Daoy (cell line): ENCODE measurements around the gene YY1AP1. TPM values are rescaled to one million over a fixed set of nuclear protein-coding genes. Genes with fewer than 3 reads are reported as not detected.
"Not testable (repeated sequence)": the region's sequence is repeated elsewhere in the genome, so short reads cannot be mapped to it uniquely, and the experiment has no call there.

Experiments used
- DNase-seq: peaks from one replicate; pipeline ENCODE4 v3.0.0-alpha.2; 2015; ENCODE audit warnings: low read depth
- total RNA-seq: library from RNA; depleted of rRNA; stranded (reverse); fragments of >200 nt; shearing (Covaris generic); gene quantifications from 2 replicates; pipeline ENCODE4 v1.2.3, GENCODE V29; 2014; rRNA removed

The YY1AP1 gene, protein sequence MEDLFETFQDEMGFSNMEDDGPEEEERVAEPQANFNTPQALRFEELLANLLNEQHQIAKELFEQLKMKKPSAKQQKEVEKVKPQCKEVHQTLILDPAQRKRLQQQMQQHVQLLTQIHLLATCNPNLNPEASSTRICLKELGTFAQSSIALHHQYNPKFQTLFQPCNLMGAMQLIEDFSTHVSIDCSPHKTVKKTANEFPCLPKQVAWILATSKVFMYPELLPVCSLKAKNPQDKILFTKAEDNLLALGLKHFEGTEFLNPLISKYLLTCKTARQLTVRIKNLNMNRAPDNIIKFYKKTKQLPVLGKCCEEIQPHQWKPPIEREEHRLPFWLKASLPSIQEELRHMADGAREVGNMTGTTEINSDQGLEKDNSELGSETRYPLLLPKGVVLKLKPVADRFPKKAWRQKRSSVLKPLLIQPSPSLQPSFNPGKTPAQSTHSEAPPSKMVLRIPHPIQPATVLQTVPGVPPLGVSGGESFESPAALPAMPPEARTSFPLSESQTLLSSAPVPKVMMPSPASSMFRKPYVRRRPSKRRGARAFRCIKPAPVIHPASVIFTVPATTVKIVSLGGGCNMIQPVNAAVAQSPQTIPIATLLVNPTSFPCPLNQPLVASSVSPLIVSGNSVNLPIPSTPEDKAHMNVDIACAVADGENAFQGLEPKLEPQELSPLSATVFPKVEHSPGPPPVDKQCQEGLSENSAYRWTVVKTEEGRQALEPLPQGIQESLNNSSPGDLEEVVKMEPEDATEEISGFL
- total RNA-seq: 23.9 and 27.5 TPM in 2 replicates

DNA sequence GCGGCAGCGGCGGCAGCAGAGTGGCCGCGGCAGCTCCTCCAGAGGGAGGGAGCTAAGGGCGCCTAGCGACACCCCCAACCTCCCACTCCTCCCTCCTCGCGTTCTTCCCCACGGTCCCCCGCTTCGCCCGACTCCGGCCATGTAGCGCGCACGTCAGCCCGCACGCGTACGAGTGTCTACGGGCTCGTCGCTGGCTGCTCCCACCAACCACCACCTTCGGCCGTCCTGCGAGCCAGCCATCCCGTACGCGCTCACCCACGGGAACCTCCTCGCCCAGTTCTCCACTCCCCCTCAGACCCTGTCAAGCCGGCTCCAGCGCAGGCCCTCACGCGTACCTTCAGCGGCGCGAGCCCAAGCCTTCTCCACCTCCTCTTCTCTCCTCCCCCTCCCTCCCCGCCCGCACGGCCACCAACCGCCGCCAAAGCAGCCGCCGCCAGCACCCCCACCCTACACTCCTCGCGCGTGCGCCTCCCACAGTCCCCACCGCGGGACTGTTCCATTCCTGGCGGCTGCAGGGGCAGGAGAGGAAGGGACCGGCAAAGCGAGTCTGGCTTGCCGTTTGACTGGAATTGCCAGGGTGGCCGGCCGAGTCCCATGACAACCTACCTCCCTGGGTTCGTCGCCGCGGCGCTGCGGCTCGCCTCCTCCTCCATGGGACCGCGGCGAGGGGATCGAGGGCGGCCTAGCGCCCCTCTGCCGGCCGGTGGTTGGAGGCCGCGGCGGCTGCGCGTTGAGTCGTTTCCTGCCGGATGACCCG lies at the start of gene YY1AP1:
Gene YY1AP1, minus strand, starts transcription at position 451 of the 757 bp plus-strand sequence. CDS start 8,338 bp downstream, outside the sequence.
- DNase-seq: peak; percentile 95

DNA sequence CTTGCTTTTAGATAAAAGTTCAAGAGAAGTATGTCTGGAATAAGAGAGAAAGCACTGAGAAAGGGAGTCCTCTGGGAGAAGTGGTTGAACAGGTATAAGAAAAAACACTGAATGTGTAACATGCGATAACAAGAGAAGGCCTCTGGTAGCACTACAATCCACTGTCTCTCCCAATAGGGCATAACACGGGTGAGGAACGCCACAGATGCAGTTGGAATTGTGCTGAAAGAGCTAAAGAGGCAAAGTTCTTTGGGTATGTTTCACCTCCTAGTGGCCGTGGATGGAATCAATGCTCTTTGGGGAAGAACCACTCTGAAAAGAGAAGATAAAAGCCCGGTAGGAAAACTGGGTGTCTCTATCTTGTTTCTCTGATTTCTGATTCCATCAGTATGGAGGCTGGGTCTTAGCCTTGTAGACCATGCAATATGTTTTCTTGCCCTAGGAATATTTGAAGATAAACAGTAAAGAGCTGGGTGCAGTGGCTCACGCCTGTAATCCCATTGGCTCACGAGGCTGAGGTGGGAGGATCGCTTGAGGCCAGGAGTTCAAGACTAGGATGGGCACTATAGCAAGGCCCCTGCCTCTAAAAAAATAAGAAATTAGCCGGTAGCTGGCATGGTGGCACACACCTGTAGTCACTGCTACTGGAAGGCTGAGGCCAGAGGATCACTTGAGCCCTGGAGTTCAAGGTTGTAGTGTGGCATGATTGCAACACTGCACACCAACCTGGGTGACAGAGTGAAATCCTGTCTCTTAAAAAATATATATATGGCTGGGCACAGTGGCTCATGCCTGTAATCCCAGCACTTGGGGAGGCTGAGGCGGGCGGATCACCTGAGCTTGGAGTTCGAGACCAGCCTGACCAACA lies 40.7 kb upstream of the YY1AP1 start:
- peak; percentile 29 for DNase-seq

DNA sequence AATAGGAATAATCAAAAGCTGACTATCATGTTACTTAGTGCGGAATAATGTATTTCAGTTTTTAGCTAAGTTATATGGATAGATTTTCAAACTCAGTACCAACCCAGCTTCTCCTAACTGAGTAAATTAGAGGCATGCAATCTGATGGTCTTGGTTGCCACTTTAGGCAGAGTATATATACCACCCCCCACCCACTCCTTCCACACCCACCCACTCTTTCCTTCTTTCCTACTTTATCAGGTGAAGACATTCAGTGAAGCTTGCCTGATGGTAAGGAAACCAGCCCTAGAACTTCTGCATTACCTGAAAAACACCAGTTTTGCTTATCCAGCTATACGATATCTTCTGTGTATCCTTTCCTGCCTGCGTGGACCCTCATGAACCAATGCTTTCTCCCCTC lies 36.6 kb upstream of the YY1AP1 start:
- DNase-seq: no peak

DNA sequence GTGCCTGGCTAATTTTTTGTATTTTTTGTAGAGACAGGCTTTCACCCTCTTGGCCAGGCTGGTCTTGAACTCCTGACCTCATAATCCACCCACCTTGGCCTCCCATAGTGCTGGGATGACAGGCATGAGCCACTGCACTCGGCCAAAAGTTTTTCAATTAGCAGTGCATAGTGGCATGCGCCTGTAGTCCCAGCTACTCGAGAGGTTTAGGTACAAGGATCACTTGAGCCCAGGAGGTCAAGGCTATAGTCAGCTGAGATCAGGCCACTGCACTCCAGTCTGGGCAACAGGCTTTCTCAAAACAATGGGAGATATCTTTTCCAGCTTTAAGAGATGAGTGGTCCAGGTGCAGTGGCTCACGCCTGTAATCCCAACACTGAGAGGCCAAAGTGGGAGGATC lies 31.1 kb upstream of the YY1AP1 start:
- no peak for DNase-seq

DNA sequence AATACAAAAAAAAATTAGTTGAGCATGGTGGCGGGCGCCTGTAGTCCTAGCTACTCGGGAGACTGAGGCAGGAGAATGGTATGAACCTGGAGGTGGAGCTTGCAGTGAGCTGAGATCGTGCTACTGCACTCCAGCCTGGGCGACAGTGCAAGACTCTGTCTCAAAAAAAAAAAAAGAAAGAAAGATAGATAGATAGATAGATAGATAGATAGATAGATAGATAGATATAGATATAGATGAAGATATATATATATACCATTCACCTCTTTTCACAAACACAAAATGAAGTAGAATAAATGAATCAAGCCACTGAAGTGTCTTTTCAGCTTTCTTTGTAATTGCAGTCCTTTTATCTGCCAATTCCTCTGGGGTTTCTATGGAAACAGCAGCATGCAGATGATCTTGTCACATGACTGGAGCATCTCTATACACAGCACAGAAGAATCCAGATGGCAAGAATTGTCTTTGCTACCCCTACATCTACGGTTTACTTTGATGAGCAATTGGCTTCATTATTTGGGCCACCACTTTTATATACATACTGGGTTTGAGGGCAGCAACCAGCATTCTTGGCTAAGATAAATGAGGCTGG lies 30.0 kb upstream of the YY1AP1 start:
- not testable (repeated sequence) for DNase-seq

DNA sequence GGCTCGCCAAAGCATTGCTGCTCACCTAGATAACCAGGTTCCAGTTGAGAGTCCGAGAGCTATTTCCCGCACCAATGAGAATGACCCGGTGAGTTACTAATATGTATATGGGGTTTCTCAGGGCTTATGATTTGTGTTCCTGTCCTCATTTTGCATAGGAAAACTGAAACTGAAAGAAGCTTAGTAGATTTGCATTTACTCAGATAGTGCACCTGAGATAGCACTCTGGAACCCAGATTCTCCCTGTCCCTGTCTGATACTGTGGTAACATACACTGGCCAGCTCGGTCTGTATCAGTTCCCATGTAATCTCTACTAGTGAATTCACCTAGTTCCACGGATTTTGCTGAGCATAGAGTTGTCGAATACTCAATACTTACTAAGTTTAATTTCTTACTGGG lies 28.5 kb upstream of the YY1AP1 start:
- DNase-seq: no peak

DNA sequence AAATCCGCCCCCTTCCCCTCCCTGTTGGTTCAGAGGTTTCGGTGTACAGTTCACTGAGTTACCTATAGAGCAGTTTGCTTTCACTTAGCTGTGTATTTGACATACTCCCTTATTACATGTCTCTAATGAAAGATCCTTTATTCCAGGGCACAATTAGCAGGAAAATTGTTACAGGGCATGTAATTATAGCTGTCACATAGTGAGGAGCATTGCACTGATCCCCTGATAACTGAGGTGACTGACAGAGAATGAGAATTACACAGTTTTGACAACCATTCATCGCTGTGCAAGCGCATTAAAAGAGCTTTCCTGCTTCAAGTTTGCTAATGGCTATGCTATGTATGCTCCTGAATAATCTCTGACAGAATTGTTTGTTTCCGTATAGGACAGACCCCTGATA lies 27.2 kb upstream of the YY1AP1 start:
- DNase-seq: no peak

DNA sequence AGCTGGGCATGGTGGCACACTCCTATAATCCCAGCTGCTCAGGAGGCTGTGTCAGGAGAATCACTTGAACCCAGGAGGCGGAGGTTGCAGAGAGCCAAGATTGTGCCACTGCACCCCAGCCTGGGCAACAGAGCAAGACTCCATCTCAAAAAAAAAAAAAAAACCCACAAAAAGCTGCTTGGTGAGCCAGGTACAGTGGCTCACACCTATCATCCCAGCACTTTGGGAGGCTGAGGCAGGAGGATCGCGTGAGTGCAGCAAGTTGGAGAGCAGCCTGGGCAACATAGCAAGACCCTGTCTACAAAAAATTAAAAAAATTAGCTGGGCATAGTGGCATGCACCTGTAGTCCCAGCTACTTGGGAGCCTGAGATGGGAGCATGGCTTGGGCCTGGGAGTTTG lies 26.5 kb upstream of the YY1AP1 start:
- DNase-seq: not testable (repeated sequence)

DNA sequence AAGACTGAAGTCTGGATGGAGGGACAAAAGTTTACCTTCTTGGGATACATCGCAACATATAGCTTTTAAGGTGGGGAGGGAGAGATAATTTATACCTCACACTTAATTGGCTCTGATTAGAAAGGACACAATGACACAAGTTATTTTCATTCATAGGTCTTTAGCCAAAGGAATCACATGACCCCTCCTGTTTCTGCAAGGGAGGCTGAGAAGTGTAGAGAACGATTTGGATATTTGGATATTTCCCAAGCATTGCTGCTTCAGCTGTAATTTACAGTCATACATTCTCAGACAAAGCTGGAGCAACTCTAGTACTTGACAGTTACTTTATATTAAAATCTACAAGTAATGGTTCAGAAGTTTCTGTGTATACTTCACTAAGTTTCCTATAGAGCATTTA lies 24.5 kb upstream of the YY1AP1 start:
- DNase-seq: no peak

DNA sequence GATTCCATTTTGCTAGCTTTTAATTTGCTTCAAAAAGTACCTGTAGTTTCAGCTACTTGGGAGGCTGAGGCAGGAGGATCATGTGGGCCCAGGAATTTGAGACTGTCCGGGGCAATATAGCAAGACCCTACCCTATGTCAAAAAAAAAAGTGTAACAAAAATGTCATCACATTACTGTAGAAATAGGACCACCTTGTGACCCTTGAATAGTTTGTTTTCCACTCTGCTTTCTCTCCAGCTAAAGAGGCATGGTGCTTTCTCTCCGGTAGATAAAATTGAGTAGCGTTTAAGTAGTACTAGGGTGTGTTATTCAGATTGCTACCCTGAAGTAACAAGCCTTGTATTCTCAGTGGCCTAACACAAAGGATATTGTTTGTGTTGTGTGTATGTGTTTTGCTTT lies 24.1 kb upstream of the YY1AP1 start:
- DNase-seq: not testable (repeated sequence)

DNA sequence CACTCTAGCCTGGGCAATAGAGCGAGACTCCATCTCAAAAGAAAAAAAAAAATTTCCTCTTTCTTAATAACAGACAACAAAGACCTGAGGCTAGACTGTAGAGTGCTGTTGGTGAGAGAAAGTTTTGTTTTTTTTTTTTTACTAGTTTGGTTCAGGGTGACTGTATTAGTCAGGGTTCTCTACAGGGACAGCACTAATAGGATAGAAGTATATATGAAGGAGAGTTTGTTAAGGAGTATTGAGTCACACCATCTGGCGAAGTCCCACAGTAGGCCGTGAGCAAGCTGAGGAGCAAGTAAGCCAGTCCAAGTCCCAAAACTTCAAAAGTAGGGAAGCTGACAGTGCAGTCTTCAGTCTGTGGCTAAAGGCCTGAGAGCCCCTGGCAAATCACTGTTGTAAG lies 22.9 kb upstream of the YY1AP1 start:
- DNase-seq: not testable (repeated sequence)

DNA sequence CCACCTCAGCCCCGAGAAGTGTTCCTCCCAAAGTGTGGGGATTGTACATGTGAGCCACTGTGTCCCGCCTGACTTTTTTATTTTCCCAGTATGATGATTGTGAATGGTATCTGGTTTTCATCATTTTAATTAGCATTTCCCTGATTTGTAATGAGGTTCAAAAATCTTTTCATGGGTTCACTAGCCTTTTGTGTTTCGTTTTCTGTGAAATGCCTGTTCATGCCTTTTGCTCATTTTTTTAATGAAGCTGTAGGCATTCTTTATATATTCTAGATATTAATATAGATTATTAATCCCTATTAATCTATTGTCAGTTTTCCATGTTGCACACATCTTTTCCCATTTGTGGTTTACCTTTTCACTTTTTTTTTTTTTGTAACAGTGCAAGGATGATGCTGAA lies 20.8 kb upstream of the YY1AP1 start:
- no peak for DNase-seq

DNA sequence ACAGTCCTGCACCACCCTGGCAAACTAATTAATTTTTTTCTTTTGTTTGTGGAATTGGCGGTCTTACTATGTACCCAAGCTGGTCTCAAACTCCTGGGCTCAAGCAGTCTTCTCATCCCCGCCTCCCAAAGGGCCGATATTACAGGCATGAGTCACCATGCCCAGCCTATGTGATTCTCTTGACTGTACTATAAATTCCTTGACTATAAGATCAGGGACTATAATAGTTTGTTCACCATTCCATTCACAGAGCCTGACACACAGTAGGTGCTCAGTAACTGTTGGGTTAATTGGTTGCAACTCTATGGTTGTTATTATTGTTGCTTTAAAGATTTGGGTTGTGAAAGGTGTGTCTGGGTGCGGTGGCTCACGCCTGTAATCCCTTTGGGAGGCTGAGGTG lies 17.6 kb upstream of the YY1AP1 start:
- DNase-seq: peak; percentile 56

DNA sequence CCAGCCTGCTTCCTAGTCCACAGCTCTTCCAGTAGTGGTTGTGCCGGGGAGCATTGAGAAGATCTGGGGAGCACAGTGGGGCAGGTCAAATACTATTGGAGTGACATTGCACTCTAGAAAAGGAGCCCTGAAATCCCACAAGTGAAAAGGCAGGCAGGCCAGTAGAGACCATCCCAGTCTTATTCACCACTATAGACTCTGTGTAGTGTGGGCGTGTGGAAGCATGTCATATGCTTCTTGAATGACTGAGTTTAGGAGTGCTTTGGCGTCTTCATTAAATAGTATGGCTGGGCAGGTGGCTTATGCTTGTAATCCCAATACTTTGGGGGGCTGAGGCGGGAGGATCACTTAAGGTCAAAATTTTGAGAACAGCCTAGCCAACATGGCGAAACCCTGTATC lies 15.8 kb upstream of the YY1AP1 start:
- DNase-seq: not testable (repeated sequence)

DNA sequence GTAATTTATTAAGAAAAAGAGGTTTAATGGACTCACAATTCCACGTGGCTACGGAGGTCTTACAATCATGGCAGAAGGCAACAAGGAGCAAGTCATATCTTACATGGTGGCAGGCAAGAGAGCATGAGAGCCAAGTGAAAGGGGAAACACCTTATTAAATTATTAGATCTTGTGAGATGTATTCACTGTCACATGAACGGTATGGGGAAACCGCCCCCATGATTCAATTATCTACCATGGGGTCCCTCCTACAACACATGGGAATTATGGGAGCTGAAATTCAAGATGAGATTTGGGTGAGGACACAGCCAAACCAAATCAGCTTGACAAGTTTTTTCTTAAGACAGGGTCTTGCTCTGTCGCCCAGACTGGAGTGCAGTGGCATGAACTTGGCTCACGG lies 14.6 kb upstream of the YY1AP1 start:
- DNase-seq: no peak

DNA sequence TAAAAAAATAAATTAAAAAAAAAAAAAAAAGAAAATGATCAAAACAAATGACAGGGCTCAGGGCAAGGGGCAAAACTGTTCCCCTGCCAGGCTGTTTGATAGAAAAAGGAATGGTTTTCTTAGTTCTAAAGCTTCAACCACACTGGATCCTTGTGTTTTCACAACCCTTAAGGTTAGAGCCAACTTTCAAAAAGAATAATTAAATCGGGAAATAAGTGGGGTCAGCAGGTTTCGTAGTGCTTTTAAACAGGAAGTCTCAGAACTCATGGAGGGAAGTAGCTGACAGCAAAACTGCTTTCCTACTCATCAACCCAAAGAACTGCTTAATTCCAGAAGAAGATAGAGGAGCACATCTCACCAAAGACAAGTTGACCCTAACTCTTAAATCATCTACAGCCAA lies 13.1 kb upstream of the YY1AP1 start:
- not testable (repeated sequence) for DNase-seq

DNA sequence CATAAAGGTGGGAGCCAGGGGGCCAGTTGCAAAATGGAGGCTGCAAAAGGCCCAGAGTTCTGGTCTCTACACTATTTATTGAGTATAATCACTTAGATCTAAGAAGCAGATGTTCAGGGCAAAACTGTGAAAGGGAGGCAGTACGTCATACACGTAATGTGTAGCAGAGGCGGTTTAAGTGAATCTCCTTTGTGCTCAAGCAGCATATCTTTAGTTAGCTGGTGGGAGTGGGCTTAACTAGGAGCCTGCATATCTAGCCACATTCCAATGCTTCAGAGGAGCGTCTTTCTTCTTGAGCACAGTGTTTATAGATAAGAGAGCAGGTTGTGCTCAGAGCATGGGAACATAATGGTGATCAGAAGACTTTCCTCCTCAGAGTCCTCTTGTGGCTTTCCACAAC lies 10.5 kb upstream of the YY1AP1 start:
- DNase-seq: not testable (repeated sequence)

DNA sequence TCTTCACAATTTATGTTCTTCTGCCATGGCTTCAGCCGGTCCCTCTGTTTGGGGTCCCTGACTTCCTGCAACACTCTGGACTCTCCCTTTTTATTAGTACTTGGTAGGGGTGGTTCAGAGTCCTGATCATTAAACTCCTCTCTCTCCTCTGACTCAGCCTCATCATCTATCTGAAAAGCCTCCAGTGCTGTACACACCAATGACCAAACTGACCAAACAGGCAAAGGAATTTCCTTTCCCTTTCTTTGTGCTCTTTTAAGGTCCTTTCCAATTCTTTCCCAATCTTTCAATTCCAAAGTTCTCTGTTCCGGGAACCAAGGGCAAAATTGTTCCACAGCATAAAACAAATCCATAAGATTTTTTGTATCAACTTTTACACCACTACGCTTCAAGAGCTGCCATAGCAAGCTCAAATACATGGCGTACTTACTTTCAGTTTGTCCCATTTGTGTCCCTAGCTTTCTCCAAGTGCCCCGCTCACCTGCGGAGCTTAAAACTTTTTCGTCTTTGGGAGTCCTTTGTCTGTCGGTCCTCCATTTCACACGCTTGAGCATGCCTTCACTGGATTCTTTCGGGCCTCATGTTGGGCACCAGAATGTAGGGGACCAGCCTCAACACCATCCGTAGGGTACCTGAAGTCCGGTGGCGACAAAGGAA lies 9.9 kb upstream of the YY1AP1 start:
- DNase-seq: no peak

DNA sequence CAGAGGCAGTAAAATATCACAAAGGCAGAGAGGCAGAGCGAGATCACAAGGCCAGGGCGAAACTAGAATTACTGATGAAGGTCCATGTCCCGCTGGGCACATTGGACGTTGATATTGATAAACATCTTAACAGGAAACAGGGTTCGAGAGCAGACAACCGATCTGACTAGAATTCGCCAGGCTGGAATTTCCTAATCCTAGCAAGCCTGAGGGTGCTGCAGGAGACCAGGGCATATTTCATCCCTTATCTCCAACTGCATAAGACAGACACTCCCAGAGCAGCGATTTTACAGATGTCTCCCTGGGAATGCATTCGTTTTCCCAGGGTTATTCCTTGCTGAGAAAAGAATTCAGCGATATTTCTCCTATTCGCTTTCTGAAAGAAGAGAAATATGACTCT lies 9.0 kb upstream of the YY1AP1 start:
- DNase-seq: not testable (repeated sequence)

DNA sequence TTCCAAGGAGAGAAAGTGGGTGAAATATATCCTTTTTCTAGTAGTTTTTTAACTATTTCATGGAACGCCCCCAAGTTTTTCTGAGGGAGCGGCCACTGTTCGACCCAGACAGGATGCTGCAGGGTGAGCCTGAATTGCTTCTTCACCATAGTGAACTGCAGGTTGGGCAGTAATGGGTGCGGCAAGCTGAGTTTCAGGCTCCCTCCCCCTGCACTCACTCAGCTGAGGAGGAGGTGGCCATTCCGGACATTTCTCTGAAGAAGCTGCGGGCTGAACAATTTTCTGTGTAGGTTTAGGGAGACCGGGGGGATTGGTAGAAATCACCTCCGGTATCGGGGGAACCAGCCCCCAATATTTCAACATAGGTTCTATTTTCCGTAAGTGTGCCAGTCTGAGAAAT lies 8.5 kb upstream of the YY1AP1 start:
- no peak for DNase-seq
